ENCODE measurements around the gene MLXIP.

Gene MLXIP

GRCh38 chr12:122144885-122145284 is 66.3 kb downstream of the MLXIP start:
- TF ChIP-seq, protein P1, sequence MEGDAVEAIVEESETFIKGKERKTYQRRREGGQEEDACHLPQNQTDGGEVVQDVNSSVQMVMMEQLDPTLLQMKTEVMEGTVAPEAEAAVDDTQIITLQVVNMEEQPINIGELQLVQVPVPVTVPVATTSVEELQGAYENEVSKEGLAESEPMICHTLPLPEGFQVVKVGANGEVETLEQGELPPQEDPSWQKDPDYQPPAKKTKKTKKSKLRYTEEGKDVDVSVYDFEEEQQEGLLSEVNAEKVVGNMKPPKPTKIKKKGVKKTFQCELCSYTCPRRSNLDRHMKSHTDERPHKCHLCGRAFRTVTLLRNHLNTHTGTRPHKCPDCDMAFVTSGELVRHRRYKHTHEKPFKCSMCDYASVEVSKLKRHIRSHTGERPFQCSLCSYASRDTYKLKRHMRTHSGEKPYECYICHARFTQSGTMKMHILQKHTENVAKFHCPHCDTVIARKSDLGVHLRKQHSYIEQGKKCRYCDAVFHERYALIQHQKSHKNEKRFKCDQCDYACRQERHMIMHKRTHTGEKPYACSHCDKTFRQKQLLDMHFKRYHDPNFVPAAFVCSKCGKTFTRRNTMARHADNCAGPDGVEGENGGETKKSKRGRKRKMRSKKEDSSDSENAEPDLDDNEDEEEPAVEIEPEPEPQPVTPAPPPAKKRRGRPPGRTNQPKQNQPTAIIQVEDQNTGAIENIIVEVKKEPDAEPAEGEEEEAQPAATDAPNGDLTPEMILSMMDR (IDR thresholded peaks at IDR 0.05; ENCODE audit: extremely low read depth, insufficient read depth, missing control alignments) = no peak
- in situ Hi-C loops (cut with MboI; ENCODE audit: low pct_unique_long_range_greater_than_20kb, low sequenced_read_pairs, unreplicated experiment) = no loop called here
- no peak for DNase-seq (ENCODE audit: low spot score)

GRCh38 chr12:122145505-122146330 is 67.2 kb downstream of the MLXIP start:
- no peak for DNase-seq (ENCODE audit: low spot score)
- in situ Hi-C loops (cut with MboI; ENCODE audit: low pct_unique_long_range_greater_than_20kb, low sequenced_read_pairs, unreplicated experiment) = no loop called here
- TF ChIP-seq, protein P1 (IDR thresholded peaks at IDR 0.05; ENCODE audit: extremely low read depth, insufficient read depth, missing control alignments) = no peak

DNA sequence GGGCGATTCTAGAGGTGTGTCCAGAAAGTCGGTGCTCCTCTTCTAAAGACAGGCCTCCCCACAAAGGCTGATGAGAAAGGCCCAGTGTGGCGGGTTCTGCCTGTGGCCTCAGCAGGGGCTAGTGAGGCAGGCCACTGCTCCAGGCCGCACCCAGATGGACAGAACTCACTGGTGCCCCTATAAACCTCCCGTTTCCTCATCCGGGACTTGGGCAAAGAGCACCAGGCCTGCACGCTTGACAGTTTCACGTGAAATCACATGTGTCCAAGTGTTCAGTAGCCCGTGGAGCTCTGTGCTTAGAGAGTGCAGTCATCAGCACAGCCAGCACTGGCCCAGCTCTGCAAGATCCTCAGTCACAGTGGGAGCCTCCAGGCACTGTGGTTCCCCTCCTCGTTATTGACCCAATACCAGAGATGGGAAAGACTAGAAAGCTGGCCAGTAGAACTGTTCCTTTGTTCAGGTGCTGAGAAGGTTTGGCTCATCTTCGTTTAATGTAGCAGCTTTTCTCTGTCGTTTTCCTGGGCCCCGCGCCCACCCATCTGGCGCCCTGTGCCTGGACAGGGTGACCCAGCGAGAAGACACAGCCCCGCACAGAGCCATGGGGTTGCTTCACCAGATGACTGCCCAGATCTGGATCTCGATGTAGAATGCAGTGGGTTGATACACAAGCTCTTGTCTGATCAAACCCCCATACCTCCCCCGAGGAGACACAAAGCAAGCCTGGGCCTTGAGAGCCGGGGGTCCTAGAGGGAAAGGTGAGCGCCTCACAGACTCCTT is 69.1 kb downstream of the MLXIP start:
- DNase-seq (ENCODE audit: low spot score) = peak; percentile 6
- in situ Hi-C loops (cut with MboI; ENCODE audit: low pct_unique_long_range_greater_than_20kb, low sequenced_read_pairs, unreplicated experiment) = no loop called here
- TF ChIP-seq, protein P1 (IDR thresholded peaks at IDR 0.05; ENCODE audit: extremely low read depth, insufficient read depth, missing control alignments) = no peak

DNA sequence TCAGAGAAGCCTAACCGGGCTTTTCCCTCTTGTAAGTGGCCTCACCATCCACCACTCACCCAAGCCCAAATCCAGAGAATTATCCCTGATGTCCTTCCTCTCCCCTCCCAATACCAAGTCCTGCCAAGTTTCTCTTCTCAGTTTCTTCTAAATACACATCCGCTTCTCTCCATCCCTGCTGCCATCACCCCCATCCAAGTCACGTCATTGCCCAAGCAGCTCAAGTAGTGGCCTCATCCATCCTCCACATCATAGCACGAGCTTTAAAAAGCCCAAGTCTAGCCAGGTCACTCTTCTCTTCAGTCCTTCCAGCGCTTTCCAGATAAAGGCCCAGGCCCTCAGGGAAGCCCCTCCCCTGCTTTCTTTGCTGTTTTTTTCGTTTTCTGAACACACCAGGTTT is 70.1 kb downstream of the MLXIP start:
- in situ Hi-C loops (cut with MboI; ENCODE audit: low pct_unique_long_range_greater_than_20kb, low sequenced_read_pairs, unreplicated experiment) = no loop called here
- TF ChIP-seq, protein P1 (IDR thresholded peaks at IDR 0.05; ENCODE audit: extremely low read depth, insufficient read depth, missing control alignments) = no peak
- no peak for DNase-seq (ENCODE audit: low spot score)

DNA sequence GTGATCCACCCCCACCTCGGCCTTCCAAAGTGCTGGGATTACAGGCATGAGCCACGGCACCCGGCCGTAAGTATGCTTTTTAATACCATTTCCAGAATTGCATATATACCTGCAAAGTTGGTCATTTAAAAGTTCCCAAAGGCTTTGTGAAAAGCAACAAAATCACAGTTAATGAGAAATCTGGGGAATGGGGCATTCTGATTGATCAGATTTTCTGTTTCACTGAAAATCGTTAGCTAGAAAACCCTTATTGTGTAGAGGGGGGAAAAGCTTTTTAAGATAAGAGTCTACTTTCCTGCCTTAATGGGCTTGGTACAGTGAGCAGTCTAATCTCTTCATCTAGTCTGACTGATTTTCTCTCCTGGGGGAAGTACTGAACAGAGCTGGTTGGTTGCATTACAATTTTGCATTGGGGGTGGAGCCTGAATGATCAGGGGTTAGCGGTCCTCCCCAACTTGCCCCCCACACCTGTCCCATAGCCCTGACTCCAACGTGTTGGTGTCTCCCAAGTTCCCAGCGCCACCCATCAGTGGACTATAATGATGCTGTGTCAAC is 71.6 kb downstream of the MLXIP start:
- TF ChIP-seq, protein P1 (IDR thresholded peaks at IDR 0.05; ENCODE audit: extremely low read depth, insufficient read depth, missing control alignments) = no peak
- DNase-seq (ENCODE audit: low spot score) = peak; percentile 10
- in situ Hi-C loops (cut with MboI; ENCODE audit: low pct_unique_long_range_greater_than_20kb, low sequenced_read_pairs, unreplicated experiment) = no loop called here

DNA sequence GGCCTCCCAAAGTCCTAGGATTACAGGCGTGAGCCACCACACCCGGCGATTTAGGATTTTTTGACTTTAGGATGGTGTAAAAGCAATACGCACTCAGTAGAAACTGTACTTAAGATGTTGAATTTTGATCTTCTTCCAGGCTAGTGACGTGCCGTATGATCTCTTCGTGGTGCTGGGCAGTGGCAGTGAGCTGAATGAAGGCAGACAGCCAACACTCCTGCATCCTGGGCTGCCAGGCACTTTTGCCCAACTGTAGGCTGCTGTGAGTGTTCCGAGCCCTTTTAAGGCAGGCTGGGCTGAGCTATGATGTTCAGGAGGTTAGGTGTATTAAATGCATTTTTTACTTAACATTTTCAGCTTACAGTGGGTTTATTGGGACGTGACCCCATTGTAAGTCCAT is 74.2 kb downstream of the MLXIP start:
- no peak for DNase-seq (ENCODE audit: low spot score)

More for the DNA sequence above, 74.2 kb downstream of the MLXIP start:
- in situ Hi-C loops (cut with MboI; ENCODE audit: low pct_unique_long_range_greater_than_20kb, low sequenced_read_pairs, unreplicated experiment) = no loop called here
- TF ChIP-seq, protein P1 (IDR thresholded peaks at IDR 0.05; ENCODE audit: extremely low read depth, insufficient read depth, missing control alignments) = no peak

All from GM13977 (cell line).